Motor neuron (in vitro differentiated cells): Measurements from ENCODE around the gene DDI2. TPM values are rescaled to one million over a fixed set of nuclear protein-coding genes. Genes with fewer than 3 reads are reported as not detected.
"Not testable (repeated sequence)": the region's sequence is repeated elsewhere in the genome, so short reads cannot be mapped to it uniquely, and the experiment has no call there.

Source experiments
- ATAC-seq, 8 experiments: fragments of 200-7000 bp; cut with Tn5 transposase; replicated peaks in 6 of 8; 2 replicates each; pipeline ENCODE4 v1.8.0; 2021; ENCODE audit warnings: mild to moderate bottlenecking in 8 of 8, moderate library complexity in 8 of 8
- H3K27ac ChIP-seq, 2 donors: fragments of 250-450 bp; sonication (Bioruptor Pico); 2 replicates each; pipeline ENCODE4 v1.9.0; 2021; ENCODE audit warnings: antibody characterized with exemption in 2 of 2, mild to moderate bottlenecking in 2 of 2, moderate library complexity in 1 of 2
- H3K4me1 ChIP-seq, 2 donors: fragments of 250-450 bp; sonication (Bioruptor Pico); replicated peaks in 1 of 2; 2 replicates each; pipeline ENCODE4 v1.6.1; 2021; ENCODE audit warnings: antibody characterized with exemption in 2 of 2, mild to moderate bottlenecking in 2 of 2, moderate library complexity in 1 of 2
- H3K4me3 ChIP-seq, 5 donors: fragments of 250-450 bp; sonication (Bioruptor Pico); 2 replicates each; pipeline ENCODE4 v1.9.0; 2021; ENCODE audit warnings: antibody characterized with exemption in 5 of 5, mild to moderate bottlenecking in 5 of 5, moderate library complexity in 4 of 5
- WGBS, 10 experiments: fragments of 450-650 bp; shearing (Covaris generic); methylation state at CpG; one replicate each; pipeline ENCODE4 v1.0.0; 2022; 5-methylcytosine and 5-hydroxymethylcytosine counted together
- in situ Hi-C, 9 experiments: fragments of 400-800 bp; cut with MboI; loops; one replicate each; pipeline ENCODE4 v1.15.0; 2021; ENCODE audit warnings: low sequenced_read_pairs in 9 of 9, low pct_unique_long_range_greater_than_20kb in 2 of 9; ENCODE audit not compliant: unreplicated experiment in 9 of 9
- total RNA-seq, 8 experiments: library from RNA; unstranded; fragments of 300-600 nt; gene quantifications; 2 replicates each; pipeline versions ENCODE4 v1.2.3 to v1.2.4, GENCODE V29; 2022

The DDI2 gene
- total RNA-seq, 8 experiments from 2014 or later: 11.1 to 47.4 (median 17.0) TPM

GRCh38 chr1:15628003-15628402, 10.7 kb downstream of the DDI2 start:
- WGBS, 10 experiments: 0 to 100% (median 89%) methylated on average over 1 of the region's 1 CpG; no CpG with 5 or more reads in 3 of the 10 experiments
- ATAC-seq: no peak
- no peak overlapping the region for H3K4me3 ChIP-seq
- no peaks in the 10 kb centered on the region for H3K4me1 ChIP-seq
- no peak overlapping the region for H3K27ac ChIP-seq
- in situ Hi-C loops: no loop called here

DNA sequence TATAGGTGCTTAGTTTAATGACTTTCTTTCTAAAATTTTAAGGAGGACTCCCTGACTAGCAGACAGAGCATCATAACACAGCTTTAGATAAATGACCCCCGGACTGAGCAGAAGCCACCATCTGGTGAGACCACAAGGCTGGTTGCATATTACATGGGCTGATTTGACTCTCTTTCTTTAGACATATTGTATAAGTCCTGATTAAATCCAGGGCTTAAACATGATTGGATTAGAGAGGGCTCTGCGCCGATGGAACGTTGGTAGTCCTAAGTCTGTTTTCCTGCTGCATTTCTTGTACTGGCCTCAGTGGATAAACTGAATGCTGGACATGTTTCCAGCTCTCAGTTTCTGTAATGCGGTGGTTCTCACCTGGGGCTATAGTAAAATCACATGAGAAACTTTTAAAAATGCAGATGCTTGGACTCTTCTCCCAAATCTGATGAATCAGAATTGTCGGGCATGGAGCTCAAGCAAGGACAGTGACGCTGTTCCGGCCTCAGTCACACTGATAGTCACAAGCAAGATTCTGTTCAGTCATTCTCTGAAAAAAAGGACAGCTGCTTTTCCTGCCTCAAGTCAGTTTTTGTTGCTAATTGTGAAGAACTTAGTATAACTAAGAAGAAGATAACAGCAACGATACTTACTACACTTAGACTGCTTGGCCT, 16.6 kb downstream of the DDI2 start:
- in situ Hi-C loops: no loop called here
- H3K4me3 ChIP-seq: no peak overlapping the region
- no peak for ATAC-seq
- no peak overlapping the region for H3K27ac ChIP-seq
- H3K4me1 ChIP-seq: no peaks in the 10 kb centered on the region
- 82 to 100% (median 92%) methylated on average over 1 to 9 of the region's 9 CpGs for WGBS, 10 experiments

DNA sequence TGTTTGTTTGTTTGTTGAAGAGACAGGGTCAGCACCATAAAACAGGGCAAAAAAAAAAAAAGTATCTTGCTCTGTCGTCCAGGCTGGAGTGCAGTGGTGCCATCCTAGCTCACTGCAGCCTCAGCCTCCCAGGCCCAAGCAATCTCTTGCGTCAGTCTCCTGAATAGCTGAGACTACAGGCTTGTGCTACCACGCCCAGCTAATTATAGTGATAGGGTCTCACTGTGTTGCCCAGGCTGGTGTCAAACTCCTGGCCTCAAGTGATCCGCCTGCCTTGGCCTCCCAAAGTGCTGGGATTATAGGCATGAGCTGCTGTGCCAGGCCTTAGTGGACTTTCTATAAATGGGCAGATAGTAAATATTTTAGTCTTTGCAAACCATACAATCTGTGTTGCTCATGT, 19.2 kb downstream of the DDI2 start:
- no peak for ATAC-seq
- Histone ChIP-seq H3K4me1 (no peaks in the 10 kb centered on the region), H3K4me3 (no peak overlapping the region), H3K27ac (no peak overlapping the region)
- in situ Hi-C loops: no loop called here
- 93 to 100% (median 100%) methylated on average over 2 to 4 of the region's 4 CpGs; no CpG with 5 or more reads in 5 of the 10 experiments for WGBS, 10 experiments

DNA sequence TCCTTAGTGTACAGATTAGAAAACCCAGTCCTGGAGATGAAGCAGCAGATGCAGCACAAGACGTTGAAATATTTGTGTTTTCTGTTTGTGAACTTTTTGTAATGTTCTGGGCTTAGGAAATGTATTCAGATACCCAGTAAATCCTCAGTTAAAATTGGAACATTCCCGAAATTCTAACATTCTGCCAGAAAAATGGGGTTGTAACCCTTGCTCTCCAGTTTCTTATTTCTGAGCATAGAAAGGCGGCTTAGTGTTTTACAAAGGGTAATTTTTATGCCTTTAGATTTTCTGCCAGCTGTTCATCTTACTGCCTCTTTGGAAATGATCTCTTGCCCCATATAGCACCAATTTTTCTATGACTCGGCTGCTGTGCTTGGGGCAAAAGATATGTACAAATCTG, 20.6 kb downstream of the DDI2 start:
- in situ Hi-C loops: no loop called here
- WGBS, 10 experiments: 62 to 100% (median 95%) methylated on average over 1 to 4 of the region's 4 CpGs; no CpG with 5 or more reads in 1 of the 10 experiments
- ATAC-seq: no peak

GRCh38 chr1:15639262-15639661, 22.0 kb downstream of the DDI2 start:
- ATAC-seq: no peak
- H3K4me3 ChIP-seq: no peak overlapping the region
- no peaks in the 10 kb centered on the region for H3K4me1 ChIP-seq
- in situ Hi-C loops: no loop called here
- H3K27ac ChIP-seq: no peak overlapping the region

More for the DNA sequence above, 20.6 kb downstream of the DDI2 start:
- Histone ChIP-seq H3K4me1 (no peaks in the 10 kb centered on the region), H3K27ac (no peak overlapping the region), H3K4me3 (no peak overlapping the region)

DNA sequence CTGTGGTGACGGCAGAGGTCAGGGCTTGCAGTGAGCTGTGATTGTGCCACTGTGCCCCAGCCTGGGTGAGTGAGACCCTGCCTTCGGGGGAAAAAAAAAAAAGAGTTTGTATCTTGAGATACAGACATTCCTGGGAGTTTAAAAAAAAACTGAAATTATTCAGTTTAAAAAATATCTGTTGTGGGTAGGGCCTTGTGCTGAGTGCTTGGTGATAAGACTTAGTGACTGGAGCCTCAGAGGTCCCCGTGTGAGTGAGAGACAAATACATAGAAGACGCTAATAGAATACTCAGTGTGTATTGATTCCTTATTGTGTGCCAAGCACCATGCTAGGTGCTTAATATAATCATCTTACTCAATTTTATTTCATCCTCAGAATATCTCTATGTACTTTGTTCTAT, 22.7 kb downstream of the DDI2 start:
- H3K4me3 ChIP-seq: no peak overlapping the region
- H3K27ac ChIP-seq: no peak overlapping the region
- in situ Hi-C loops: no loop called here
- 80 to 100% (median 92%) methylated on average over 1 to 4 of the region's 4 CpGs; no CpG with 5 or more reads in 1 of the 10 experiments for WGBS, 10 experiments
- no peaks in the 10 kb centered on the region for H3K4me1 ChIP-seq
- no peak for ATAC-seq

GRCh38 chr1:15640667-15641066, 23.4 kb downstream of the DDI2 start:
- Histone ChIP-seq H3K4me1 (no peaks in the 10 kb centered on the region), H3K27ac (no peak overlapping the region), H3K4me3 (no peak overlapping the region)
- in situ Hi-C loops: no loop called here
- WGBS, 10 experiments: 88 to 100% (median 98%) methylated on average over 1 to 3 of the region's 3 CpGs
- ATAC-seq: no peak

GRCh38 chr1:15649937-15650336, 32.7 kb downstream of the DDI2 start:
- WGBS, 10 experiments: 86 to 100% (median 100%) methylated on average over 1 of the region's 1 CpG
- no peak for ATAC-seq

GRCh38 chr1:15650433-15650832, 33.2 kb downstream of the DDI2 start:
- Histone ChIP-seq H3K27ac (no peak overlapping the region), H3K4me1 (no peaks in the 10 kb centered on the region), H3K4me3 (no peak overlapping the region)
- ATAC-seq: no peak
- in situ Hi-C loops: no loop called here
- 80 to 100% (median 100%) methylated on average over 1 to 2 of the region's 2 CpGs; no CpG with 5 or more reads in 2 of the 10 experiments for WGBS, 10 experiments

More at GRCh38 chr1:15649937-15650336, 32.7 kb downstream of the DDI2 start:
- in situ Hi-C loops: no loop called here
- Histone ChIP-seq H3K4me1 (no peaks in the 10 kb centered on the region), H3K4me3 (no peak overlapping the region), H3K27ac (no peak overlapping the region)

DNA sequence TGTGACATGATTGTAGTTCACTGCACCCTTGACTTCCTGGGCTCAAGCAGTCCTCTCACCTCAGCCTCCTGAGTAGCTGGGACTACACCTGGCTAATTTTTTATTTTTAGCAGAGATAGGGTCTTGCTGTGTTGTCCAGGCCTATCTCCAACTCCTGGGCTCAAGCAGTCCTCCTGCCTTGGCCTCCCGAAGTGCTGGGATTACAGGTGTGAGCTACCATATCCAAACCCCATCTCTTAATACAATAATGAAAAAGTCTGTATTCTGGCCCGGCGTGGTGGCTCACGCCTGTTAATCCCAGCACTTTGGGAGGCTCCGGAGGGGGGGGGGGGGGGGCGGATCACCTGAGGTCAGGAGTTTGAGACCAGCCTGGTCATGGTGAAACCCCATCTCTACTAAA, 34.9 kb downstream of the DDI2 start:
- H3K4me3 ChIP-seq, ATAC-seq, H3K27ac ChIP-seq, H3K4me1 ChIP-seq, in situ Hi-C loops: not testable (repeated sequence)
- 83 to 100% (median 97%) methylated on average over 1 to 5 of the region's 6 CpGs; no CpG with 5 or more reads in 5 of the 10 experiments for WGBS, 10 experiments

GRCh38 chr1:15654091-15654690, 36.9 kb downstream of the DDI2 start:
- WGBS, 10 experiments: 90 to 100% (median 97%) methylated on average over 1 to 6 of the region's 6 CpGs; no CpG with 5 or more reads in 1 of the 10 experiments
- Histone ChIP-seq H3K4me3 (no peak overlapping the region), H3K4me1 (no peaks in the 10 kb centered on the region), H3K27ac (no peak overlapping the region)
- in situ Hi-C loops: no loop called here
- no peak for ATAC-seq

DNA sequence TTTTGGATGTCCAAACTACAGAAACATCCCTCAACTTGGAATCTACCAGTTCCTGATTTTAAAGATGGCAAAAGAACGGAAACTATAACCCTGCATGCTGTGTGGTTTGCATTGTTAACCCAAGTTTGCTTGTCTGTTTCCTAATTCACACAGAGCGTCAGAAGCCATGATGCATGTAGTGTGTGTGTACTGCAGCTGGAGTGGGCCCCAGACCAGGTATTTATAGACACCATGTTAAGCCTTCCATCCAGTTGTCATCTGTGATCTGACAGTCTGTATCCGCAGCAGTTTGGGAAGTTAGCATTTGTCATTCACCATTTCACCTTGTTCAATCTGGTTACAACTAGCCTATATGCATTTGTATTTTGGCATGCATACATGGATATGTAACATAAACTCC, 39.2 kb downstream of the DDI2 start:
- ATAC-seq: no peak

DNA sequence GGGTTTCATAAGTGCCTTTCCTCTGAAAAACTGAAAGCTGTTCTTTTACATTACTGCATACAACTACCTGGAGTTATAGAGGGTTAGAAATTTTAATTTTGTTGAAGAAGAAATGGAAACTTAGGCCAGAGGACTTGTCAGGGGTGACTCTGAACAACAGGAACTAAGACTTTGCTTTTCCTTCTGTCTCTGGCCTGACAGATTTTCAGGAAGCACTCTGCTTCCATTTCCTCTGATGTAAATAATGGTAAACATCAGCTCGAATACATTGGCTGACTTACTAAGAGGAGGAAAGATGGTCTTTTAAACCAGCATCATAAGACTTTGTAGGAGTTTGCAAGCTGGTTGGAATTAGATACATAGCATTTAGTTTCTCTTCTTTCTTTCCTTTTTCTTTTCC, 39.8 kb downstream of the DDI2 start:
- ATAC-seq: no peak

More for the DNA sequence above, 39.2 kb downstream of the DDI2 start:
- 83 to 100% (median 93%) methylated on average over 1 to 3 of the region's 3 CpGs; no CpG with 5 or more reads in 2 of the 10 experiments for WGBS, 10 experiments
- H3K4me1 ChIP-seq: no peaks in the 10 kb centered on the region
- no peak overlapping the region for H3K27ac ChIP-seq
- in situ Hi-C loops: no loop called here
- H3K4me3 ChIP-seq: no peak overlapping the region

DNA sequence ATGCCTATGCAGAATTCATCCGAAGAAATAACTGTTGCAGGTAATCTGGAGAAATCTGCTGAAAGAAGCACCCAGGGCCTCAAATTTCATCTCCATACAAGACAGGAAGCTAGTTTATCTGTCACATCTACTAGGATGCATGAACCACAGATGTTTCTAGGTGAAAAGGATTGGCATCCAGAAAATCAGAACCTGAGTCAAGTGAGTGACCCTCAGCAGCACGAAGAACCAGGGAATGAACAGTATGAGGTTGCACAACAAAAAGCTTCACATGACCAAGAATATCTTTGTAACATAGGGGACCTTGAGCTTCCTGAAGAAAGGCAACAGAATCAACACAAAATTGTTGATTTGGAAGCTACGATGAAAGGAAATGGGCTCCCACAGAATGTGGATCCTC, 42.9 kb downstream of the DDI2 start:
- 83 to 100% (median 96%) methylated on average over 1 to 3 of the region's 3 CpGs for WGBS, 10 experiments
- ATAC-seq: no peak
- in situ Hi-C loops: no loop called here
- H3K4me1 ChIP-seq: no peaks in the 10 kb centered on the region
- no peak overlapping the region for H3K4me3 ChIP-seq
- no peak overlapping the region for H3K27ac ChIP-seq

More for the DNA sequence above, 39.8 kb downstream of the DDI2 start:
- WGBS, 10 experiments: 0 to 100% (median 69%) methylated on average over 1 of the region's 1 CpG; no CpG with 5 or more reads in 2 of the 10 experiments
- H3K27ac ChIP-seq: no peak overlapping the region
- no peak overlapping the region for H3K4me3 ChIP-seq
- in situ Hi-C loops: no loop called here
- H3K4me1 ChIP-seq: no peaks in the 10 kb centered on the region
